HG02885 (cell line): ENCODE measurements around the gene UBA52.
"Not testable (repeated sequence)": the region's sequence is repeated elsewhere in the genome, so short reads cannot be mapped to it uniquely, and the experiment has no call there.

Experiments used
- ATAC-seq: cut with Tn5 transposase; IDR thresholded peaks from one replicate; pipeline ENCODE4 v1.9.1; 2021; ENCODE audit warnings: mild to moderate bottlenecking; ENCODE audit not compliant: unreplicated experiment, poor library complexity

The UBA52 gene

DNA sequence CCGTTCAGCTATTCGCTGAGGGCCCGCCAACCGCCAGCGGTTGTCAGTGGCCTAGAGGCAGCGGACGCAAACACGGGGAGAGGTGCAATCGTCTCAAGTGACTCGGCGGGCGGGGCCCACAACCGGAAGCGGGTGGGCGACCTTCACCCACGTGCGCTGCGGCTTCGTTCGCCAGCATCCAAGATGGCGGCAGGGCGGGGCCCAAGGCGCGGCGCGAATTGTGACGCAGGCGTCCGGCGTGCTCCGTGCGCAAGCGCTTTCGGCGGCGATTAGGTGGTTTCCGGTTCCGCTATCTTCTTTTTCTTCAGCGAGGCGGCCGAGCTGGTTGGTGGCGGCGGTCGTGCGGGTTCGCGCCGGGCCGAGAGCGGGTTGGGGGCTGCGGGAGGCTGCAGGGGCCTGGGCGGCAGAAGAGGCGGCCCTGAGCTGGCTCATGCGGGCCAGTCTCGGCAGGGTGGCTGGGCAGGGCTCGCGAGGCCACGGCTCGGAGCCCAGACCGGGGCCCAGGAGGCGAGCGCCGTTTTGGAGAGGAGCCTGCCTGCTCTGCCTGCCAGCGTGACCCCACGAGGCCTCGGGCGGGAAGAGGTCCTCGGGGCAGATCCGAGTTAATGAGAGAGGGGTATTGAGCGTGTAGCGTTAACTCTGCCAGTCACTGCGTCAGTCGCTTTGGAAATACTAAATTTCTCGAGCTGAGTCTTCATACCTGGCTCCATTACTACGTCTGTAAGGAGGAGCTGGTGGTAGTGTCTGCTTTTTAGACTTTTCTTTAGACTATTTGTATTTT lies at the start of gene UBA52:
Gene UBA52, plus strand, starts transcription at position 294 of the 781 bp plus-strand sequence. CDS start 1,444 bp downstream, outside the sequence.
- ATAC-seq = peak; percentile 94

- peak; percentile 89 for ATAC-seq
These were observed 49.4 kb upstream of the UBA52 start for GRCh38 chr19:18522124-18522861.

GRCh38 chr19:18522862-18523440 lies 48.7 kb upstream of the UBA52 start:
- ATAC-seq = not testable (repeated sequence)

GRCh38 chr19:18523841-18524240 lies 47.8 kb upstream of the UBA52 start:
- ATAC-seq = no peak

DNA sequence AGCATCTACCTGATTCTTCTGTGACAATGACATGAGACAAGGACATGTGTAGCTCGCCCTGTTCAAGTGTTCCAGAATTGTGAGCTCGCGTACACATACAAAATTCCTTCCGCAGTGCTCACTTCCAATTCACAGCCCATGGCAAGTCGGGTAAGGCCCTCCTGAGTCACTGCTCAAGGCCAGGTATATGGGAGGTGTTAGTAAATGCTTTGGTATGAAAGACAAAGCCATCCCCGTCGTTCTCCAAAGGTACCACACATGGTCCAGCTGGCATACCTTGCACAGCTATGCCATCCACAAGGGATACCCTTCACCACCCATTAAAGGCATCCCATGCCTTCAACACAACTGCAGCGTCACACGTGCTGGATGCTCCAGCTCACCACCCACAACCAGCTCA lies 45.3 kb upstream of the UBA52 start:
- ATAC-seq = no peak

DNA sequence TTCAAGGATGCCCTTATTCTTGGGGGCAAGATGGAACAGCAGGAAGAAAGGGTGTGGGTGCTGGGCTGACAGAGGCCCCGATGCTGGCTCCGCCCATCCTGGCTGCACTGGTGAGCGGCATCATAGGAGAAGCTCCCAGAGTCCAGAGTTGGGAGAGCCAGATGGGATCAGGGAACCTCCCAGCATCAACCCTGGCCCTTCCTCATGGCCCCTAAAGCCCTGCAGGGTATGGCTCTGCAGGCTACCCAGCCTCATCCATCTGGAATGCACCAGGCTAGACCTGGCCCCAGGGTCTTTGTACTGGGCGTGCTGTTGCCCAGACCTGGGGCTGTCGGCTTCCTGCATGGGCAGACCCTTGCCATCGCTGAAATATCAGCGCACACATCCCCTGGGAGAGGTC lies 41.9 kb upstream of the UBA52 start:
- no peak for ATAC-seq

GRCh38 chr19:18531485-18531884 lies 40.2 kb upstream of the UBA52 start:
- ATAC-seq = no peak

GRCh38 chr19:18532168-18532890 lies 39.3 kb upstream of the UBA52 start:
- no peak for ATAC-seq

DNA sequence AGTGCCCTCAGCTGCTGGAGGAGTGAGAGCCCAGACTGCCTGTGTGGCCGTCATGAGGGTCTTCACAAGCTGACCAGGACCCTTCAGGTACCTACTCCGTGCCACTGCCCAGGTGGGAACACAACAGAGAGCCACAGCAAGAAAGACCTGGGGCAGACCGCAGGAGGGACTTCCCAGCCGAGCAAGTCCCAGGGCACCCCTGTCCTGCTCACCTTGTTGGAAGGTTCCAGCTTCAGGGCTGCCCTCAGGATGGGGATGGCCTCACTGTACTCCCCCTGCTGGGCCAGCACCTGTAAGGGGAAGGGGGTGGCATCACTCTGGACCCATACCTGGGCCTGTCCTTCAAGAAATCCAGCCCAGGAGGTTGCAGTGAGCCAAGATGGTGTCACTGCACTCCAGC lies 38.6 kb upstream of the UBA52 start:
- ATAC-seq = no peak

- no peak for ATAC-seq
These were observed 35.2 kb upstream of the UBA52 start for GRCh38 chr19:18536475-18536874.

DNA sequence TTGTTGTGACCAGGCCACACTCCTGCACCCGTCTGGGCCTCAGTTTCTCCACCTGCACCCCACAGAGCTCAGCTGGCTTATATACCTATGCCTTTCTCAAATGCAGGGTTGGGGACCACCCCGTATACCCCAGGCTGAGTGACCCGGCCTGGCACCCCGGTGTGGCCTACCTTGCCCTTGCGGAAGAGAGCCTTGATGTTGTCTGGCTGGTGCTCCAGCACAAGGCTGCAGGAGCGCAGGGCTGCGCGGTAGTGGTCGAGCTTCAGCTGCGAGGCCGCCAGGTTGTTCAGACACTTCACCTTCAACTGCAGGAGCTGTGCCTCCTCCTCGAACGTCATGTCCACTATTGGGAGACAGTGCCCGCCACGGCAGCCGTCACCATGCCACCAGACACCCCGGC lies 34.2 kb upstream of the UBA52 start:
- no peak for ATAC-seq

DNA sequence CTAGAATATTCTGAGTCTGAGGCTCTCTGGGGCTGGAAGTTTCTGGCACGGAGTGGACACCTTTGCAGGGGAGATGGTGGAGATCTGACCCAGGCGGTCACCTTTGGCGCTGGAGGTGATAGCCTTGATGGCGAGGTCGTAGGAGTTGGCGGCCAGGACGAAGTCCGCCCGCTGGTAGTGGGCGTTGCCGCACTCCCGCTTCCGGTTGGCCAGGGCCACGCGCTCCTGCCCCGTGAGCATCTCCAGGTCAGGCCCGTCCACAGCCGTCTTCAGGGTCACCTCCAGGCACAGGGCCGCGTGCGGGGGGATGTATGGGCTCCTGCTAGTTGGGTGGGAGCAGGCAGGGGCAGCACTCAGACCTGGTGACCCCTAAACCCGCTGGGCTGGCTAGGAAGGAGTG lies 33.5 kb upstream of the UBA52 start:
- ATAC-seq = no peak

DNA sequence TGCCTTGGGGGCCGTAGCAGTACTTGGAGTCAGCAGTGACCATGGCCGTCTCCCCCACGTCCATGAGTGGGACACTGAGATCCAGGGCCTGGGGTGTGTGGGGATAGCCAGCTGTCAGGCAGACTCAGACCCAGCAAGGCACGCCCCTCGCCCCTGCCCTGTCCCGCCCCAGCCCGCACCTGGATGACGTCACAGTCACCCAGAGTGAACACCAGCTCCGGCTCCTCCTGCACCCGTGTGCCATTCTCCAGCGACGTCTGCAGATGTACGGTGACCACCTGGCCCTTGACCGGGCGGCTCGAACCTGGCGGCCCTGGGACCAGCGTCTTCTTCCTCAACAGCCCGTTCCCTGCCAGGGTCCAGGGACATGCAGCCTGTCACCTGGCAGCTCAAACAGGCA lies 32.3 kb upstream of the UBA52 start:
- no peak for ATAC-seq

GRCh38 chr19:18540200-18540599 lies 31.5 kb upstream of the UBA52 start:
- ATAC-seq = not testable (repeated sequence)

- no peak for ATAC-seq
These were observed 30.2 kb upstream of the UBA52 start for GRCh38 chr19:18541258-18541991.

GRCh38 chr19:18541992-18542940 lies 29.4 kb upstream of the UBA52 start:
- no peak for ATAC-seq

DNA sequence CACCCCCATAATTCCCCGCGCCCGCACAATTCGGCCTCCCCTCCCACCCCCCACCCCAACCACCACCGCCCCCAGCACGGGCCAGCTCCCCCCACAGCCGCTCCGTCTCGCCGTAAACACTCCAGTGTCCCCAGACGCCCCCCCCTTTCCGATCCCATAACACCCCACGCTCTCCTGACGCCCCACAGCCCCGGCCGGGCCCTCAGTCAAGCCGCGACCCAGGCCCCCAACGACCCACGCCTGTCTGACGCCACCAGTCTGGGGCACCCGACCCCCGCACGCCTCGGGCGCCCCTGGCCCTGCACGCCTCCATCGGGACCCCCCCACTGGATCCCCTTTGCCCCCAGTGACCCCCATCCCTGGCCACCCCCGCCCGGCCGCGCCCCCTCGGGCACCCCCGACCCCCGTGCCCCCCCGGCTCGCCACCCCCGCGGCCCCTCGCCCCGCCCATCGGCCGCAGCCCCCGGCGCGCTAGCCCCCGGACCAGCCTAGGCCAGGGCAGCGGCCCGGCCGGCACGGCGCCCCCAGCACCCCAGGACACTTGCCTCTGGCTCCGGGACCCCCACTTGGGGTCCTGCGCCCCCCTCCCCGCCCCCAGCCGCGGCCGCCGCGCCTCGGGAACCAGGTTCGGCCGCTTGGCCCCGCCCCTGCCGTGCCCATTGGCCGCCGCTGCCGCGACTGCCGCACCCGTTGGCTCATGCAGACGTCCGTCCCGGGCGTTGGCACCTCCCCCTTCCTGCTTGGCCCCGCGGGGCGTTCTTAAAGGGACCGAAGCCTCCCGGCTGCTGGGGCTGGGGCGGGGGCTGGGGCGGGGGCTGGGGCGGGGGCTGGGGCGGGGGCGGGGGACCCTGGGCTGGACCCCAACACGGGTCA lies 28.5 kb upstream of the UBA52 start, which contains the start of gene FKBP8:
Gene FKBP8, minus strand, starts transcription at position 633 of the 873 bp plus-strand sequence. CDS start 1,603 bp downstream, outside the sequence.
- ATAC-seq = peak; percentile 95
